SKM-1 (cell line): ENCODE results near the gene CPXM1.

Source experiments
- DNase-seq: peaks from one replicate; lab custom pipeline; 2025; ENCODE audit not compliant: unreplicated experiment; lab: John Stamatoyannopoulos, UW

The CPXM1 gene

GRCh38 chr20:2804041-2804828 is 3.8 kb upstream of the CPXM1 start:
- DNase-seq, result no peak

GRCh38 chr20:2801286-2801728 is 880 bp upstream of the CPXM1 start:
- DNase-seq, result no peak

GRCh38 chr20:2799688-2800520 is 523 bp downstream of the CPXM1 start:
- no peak for DNase-seq

GRCh38 chr20:2799271-2799670 is 1.2 kb downstream of the CPXM1 start:
- no peak for DNase-seq

GRCh38 chr20:2798814-2799213 is 1.6 kb downstream of the CPXM1 start:
- DNase-seq, result no peak

- DNase-seq, result no peak
Measured at GRCh38 chr20:2798095-2798805, 2.2 kb downstream of the CPXM1 start.

GRCh38 chr20:2797136-2797983 is 3.1 kb downstream of the CPXM1 start:
- no peak for DNase-seq

GRCh38 chr20:2796011-2796660 is 4.3 kb downstream of the CPXM1 start:
- no peak for DNase-seq

- no peak for DNase-seq
Measured at GRCh38 chr20:2795451-2795850, 5.0 kb downstream of the CPXM1 start.

- no peak for DNase-seq
Measured at GRCh38 chr20:2794866-2795447, 5.5 kb downstream of the CPXM1 start.

- DNase-seq, result no peak
Measured at GRCh38 chr20:2794202-2794748, 6.2 kb downstream of the CPXM1 start.

- no peak for DNase-seq
Measured at GRCh38 chr20:2793471-2793870, 7.0 kb downstream of the CPXM1 start.

- no peak for DNase-seq
Measured at GRCh38 chr20:2783908-2784566, 16.4 kb downstream of the CPXM1 start.

GRCh38 chr20:2780948-2781347 is 19.5 kb downstream of the CPXM1 start:
- no peak for DNase-seq

- no peak for DNase-seq
Measured at GRCh38 chr20:2778602-2779321, 21.7 kb downstream of the CPXM1 start.

- no peak for DNase-seq
Measured at GRCh38 chr20:2775139-2775538, 25.3 kb downstream of the CPXM1 start.

- no peak for DNase-seq
Measured at GRCh38 chr20:2773812-2774211, 26.6 kb downstream of the CPXM1 start.

GRCh38 chr20:2771631-2772080 is 28.8 kb downstream of the CPXM1 start:
- DNase-seq, result no peak
